ENCODE data around the gene OTULINL.

The OTULINL gene

GRCh38 chr5:14607104-14607503 is 25.5 kb downstream of the OTULINL start:
- H3K27ac ChIP-seq (ENCODE audit: extremely low read depth, low read depth, low read length), result no peak overlapping the region
- H3K4me3 ChIP-seq (ENCODE audit: low read depth, low read length), result no peak overlapping the region
- H3K4me1 ChIP-seq (ENCODE audit: control insufficient read depth, insufficient read depth, low read length), result no peaks in the 10 kb centered on the region
- no peaks in the 10 kb centered on the region for H3K9me3 ChIP-seq (ENCODE audit: control insufficient read depth, insufficient read depth, low read depth, low read length)
- TF ChIP-seq ZNF571 (tag by site-specific recombination; IDR thresholded peaks at IDR 0.05), result no peak
- no peak for TF ChIP-seq ZNF341 (tag by site-specific recombination; IDR thresholded peaks at IDR 0.05; ENCODE audit: low read depth)
- TF ChIP-seq ZNF521 (tag by site-specific recombination; IDR thresholded peaks at IDR 0.05), result no peak
- TF ChIP-seq REPIN1 (tag by site-specific recombination; IDR thresholded peaks at IDR 0.05; ENCODE audit: low read depth), result no peak
- TF ChIP-seq, protein P1, sequence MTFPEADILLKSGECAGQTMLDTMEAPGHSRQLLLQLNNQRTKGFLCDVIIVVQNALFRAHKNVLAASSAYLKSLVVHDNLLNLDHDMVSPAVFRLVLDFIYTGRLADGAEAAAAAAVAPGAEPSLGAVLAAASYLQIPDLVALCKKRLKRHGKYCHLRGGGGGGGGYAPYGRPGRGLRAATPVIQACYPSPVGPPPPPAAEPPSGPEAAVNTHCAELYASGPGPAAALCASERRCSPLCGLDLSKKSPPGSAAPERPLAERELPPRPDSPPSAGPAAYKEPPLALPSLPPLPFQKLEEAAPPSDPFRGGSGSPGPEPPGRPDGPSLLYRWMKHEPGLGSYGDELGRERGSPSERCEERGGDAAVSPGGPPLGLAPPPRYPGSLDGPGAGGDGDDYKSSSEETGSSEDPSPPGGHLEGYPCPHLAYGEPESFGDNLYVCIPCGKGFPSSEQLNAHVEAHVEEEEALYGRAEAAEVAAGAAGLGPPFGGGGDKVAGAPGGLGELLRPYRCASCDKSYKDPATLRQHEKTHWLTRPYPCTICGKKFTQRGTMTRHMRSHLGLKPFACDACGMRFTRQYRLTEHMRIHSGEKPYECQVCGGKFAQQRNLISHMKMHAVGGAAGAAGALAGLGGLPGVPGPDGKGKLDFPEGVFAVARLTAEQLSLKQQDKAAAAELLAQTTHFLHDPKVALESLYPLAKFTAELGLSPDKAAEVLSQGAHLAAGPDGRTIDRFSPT (tag by site-specific recombination; IDR thresholded peaks at IDR 0.05), result no peak
- no peak for TF ChIP-seq ZNF626 (tag by site-specific recombination; IDR thresholded peaks at IDR 0.05)
- TF ChIP-seq ZBTB44 (tag by site-specific recombination; IDR thresholded peaks at IDR 0.05), result no peak
- no peak for TF ChIP-seq SCRT1 (tag by site-specific recombination; IDR thresholded peaks at IDR 0.05; ENCODE audit: borderline replicate concordance)
- no peak for TF ChIP-seq ZNF610 (tag by site-specific recombination; IDR thresholded peaks at IDR 0.05; ENCODE audit: borderline replicate concordance)
- POLR2A ChIA-PET, result no interaction called here
- H3K36me3 ChIP-seq (ENCODE audit: control insufficient read depth in 2 of 2, insufficient read depth in 1 of 2, low read length in 2 of 2), result peaks cover 13 to 60% of the 10 kb centered on the region in 2 experiments
- CTCF ChIA-PET, result interaction anchor here (0.6 to 0.7 kb wide), 2 partner anchors 350 to 1473 kb away, joined by 3 to 4 read pairs; no protein-coding TSS in a partner anchor

- POLR2A ChIA-PET, result no interaction called here
- Histone ChIP-seq H3K27ac (ENCODE audit: extremely low read depth, low read depth, low read length) (no peak overlapping the region), H3K9me3 (ENCODE audit: control insufficient read depth, insufficient read depth, low read depth, low read length) (no peaks in the 10 kb centered on the region), H3K4me1 (ENCODE audit: control insufficient read depth, insufficient read depth, low read length) (no peaks in the 10 kb centered on the region), H3K4me3 (ENCODE audit: low read depth, low read length) (no peak overlapping the region), H3K36me3 (ENCODE audit: control insufficient read depth in 2 of 2, insufficient read depth in 1 of 2, low read length in 2 of 2) (peaks cover 9 to 50% of the 10 kb centered on the region in 2 experiments)
- CTCF ChIA-PET, result no interaction called here
- TF ChIP-seq, protein P2, sequence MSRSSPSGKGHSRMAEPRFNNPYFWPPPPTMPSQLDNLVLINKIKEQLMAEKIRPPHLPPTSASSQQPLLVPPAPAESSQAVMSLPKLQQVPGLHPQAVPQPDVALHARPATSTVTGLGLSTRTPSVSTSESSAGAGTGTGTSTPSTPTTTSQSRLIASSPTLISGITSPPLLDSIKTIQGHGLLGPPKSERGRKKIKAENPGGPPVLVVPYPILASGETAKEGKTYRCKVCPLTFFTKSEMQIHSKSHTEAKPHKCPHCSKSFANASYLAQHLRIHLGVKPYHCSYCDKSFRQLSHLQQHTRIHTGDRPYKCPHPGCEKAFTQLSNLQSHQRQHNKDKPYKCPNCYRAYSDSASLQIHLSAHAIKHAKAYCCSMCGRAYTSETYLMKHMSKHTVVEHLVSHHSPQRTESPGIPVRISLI (tag by site-specific recombination; IDR thresholded peaks at IDR 0.05), result no peak
- no peak for TF ChIP-seq ZNF391 (tag by site-specific recombination; IDR thresholded peaks at IDR 0.05; ENCODE audit: borderline replicate concordance, low read depth)
- TF ChIP-seq ZNF658 (tag by site-specific recombination; IDR thresholded peaks at IDR 0.05), result no peak
- TF ChIP-seq ZNF302 (tag by site-specific recombination; IDR thresholded peaks at IDR 0.05; ENCODE audit: low read depth), result no peak
- no peak for TF ChIP-seq ZNF843 (tag by site-specific recombination; IDR thresholded peaks at IDR 0.05)
- TF ChIP-seq ZNF394 (tag by site-specific recombination; IDR thresholded peaks at IDR 0.05; ENCODE audit: borderline replicate concordance), result no peak
- TF ChIP-seq GLIS1 (tag by site-specific recombination; IDR thresholded peaks at IDR 0.05), result no peak
- TF ChIP-seq IKZF3 (tag by site-specific recombination; IDR thresholded peaks at IDR 0.05), result no peak
- no peak for TF ChIP-seq ZNF335 (tag by site-specific recombination; conservative IDR thresholded peaks at IDR 0.05)
- TF ChIP-seq ZNF664 (tag by site-specific recombination; IDR thresholded peaks at IDR 0.05), result no peak
- no peak for TF ChIP-seq ZNF792 (tag by site-specific recombination; IDR thresholded peaks at IDR 0.05)
- no peak for TF ChIP-seq PRDM1 (tag by site-specific recombination; IDR thresholded peaks at IDR 0.05)
- TF ChIP-seq ZNF654 (tag by site-specific recombination; IDR thresholded peaks at IDR 0.05; ENCODE audit: low read depth), result no peak
- TF ChIP-seq ZNF600 (tag by site-specific recombination; IDR thresholded peaks at IDR 0.05), result no peak
- no peak for TF ChIP-seq ZNF112 (tag by site-specific recombination; IDR thresholded peaks at IDR 0.05)
- no peak for TF ChIP-seq ZNF530 (tag by site-specific recombination; IDR thresholded peaks at IDR 0.05; ENCODE audit: low read depth)
Observed at GRCh38 chr5:14608169-14608568, 26.6 kb downstream of the OTULINL start.
